ENCODE results near the gene PRG3. TPM values are rescaled to one million over a fixed set of nuclear protein-coding genes. Genes with fewer than 3 reads are reported as not detected.

Gene PRG3
- total RNA-seq, 2 donors from 2014 or later, result not detected

GRCh38 chr11:57426439-57426928 lies 45.5 kb upstream of the PRG3 start:
- TF ChIP-seq, protein P1, sequence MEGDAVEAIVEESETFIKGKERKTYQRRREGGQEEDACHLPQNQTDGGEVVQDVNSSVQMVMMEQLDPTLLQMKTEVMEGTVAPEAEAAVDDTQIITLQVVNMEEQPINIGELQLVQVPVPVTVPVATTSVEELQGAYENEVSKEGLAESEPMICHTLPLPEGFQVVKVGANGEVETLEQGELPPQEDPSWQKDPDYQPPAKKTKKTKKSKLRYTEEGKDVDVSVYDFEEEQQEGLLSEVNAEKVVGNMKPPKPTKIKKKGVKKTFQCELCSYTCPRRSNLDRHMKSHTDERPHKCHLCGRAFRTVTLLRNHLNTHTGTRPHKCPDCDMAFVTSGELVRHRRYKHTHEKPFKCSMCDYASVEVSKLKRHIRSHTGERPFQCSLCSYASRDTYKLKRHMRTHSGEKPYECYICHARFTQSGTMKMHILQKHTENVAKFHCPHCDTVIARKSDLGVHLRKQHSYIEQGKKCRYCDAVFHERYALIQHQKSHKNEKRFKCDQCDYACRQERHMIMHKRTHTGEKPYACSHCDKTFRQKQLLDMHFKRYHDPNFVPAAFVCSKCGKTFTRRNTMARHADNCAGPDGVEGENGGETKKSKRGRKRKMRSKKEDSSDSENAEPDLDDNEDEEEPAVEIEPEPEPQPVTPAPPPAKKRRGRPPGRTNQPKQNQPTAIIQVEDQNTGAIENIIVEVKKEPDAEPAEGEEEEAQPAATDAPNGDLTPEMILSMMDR (IDR thresholded peaks at IDR 0.05), result no peak
- Histone ChIP-seq H3K27me3 (replicated peaks; ENCODE audit: insufficient read depth) (no peaks in the 10 kb centered on the region), H3K27ac (peak overlapping the region; percentile 98 to 99), H3K4me3 (peak overlapping the region; percentile 73), H3K4me1 (ENCODE audit: control insufficient read depth in 1 of 2, low read depth in 2 of 2) (peaks cover 41 to 49% of the 10 kb centered on the region in 2 donors), H3K9me3 (no peaks in the 10 kb centered on the region), H3K36me3 (no peaks in the 10 kb centered on the region)
- ATAC-seq (ENCODE audit: insufficient number of reproducible peaks, low FRiP score, low read depth) (no peak), DNase-seq (ENCODE audit: low spot score) (no peak)

- Histone ChIP-seq H3K27me3 (replicated peaks; ENCODE audit: insufficient read depth) (no peaks in the 10 kb centered on the region), H3K4me1 (ENCODE audit: control insufficient read depth in 1 of 2, low read depth in 2 of 2) (peaks cover 41 to 49% of the 10 kb centered on the region in 2 donors), H3K27ac (peak overlapping the region; percentile 98 to 99), H3K4me3 (peak overlapping the region; percentile 73), H3K36me3 (no peaks in the 10 kb centered on the region), H3K9me3 (no peaks in the 10 kb centered on the region)
- DNase-seq (ENCODE audit: low spot score), result no peak
- TF ChIP-seq, protein P1 (IDR thresholded peaks at IDR 0.05), result no peak
- no peak for ATAC-seq (ENCODE audit: insufficient number of reproducible peaks, low FRiP score, low read depth)
These were observed 44.9 kb upstream of the PRG3 start for GRCh38 chr11:57425565-57426438.

DNA sequence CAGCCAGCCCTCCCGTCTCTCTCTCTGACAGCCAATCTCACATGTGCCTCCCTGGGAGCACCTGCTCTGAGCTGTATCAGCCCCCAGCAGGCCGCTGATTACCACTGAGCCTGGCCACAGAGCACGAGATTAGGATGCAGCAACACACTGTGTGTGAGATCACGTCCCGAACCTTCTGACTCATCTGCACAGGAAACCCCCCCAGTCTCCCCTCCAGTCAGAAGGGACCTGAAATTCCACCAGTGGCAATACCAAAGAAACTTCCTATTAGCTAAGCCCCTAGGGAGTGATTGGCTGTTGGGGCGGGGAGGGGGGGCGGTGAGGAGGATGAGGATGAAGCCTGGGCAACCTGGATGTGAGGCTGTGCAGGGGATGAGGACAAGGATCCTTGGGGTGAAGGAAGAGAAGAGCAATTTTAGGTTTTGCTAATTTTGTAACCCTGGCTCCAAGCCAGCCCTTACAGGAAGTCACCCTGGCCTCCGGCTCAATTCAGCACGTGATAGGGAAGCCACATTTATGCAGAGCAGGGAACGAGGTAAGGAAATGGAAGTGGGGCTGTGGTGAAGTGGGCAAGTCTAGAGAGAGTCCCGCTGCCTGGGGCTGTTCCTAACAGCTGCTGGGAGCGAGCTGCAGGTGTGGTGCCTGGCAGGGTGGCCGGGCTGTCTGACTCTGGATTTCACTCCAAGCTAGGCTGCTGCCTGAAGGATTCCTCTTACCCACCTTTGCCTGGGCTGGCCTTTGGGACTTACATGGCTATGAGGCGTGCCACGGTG lies 44.0 kb upstream of the PRG3 start:
- Histone ChIP-seq H3K27ac (peak overlapping the region; percentile 98 to 99), H3K4me3 (peak overlapping the region; percentile 73), H3K4me1 (ENCODE audit: control insufficient read depth in 1 of 2, low read depth in 2 of 2) (peaks cover 41 to 49% of the 10 kb centered on the region in 2 donors), H3K27me3 (replicated peaks; ENCODE audit: insufficient read depth) (no peaks in the 10 kb centered on the region), H3K9me3 (no peaks in the 10 kb centered on the region), H3K36me3 (peaks cover 8% of the 10 kb centered on the region)
- DNase-seq (ENCODE audit: low spot score) (peak; percentile 69), ATAC-seq (ENCODE audit: insufficient number of reproducible peaks, low FRiP score, low read depth) (peak; percentile 76)
- TF ChIP-seq, protein P1 (IDR thresholded peaks at IDR 0.05), result no peak

GRCh38 chr11:57424137-57424791 lies 43.3 kb upstream of the PRG3 start:
- Histone ChIP-seq H3K36me3 (peaks cover 9% of the 10 kb centered on the region), H3K27ac (peak overlapping the region; percentile 98 to 99), H3K4me1 (ENCODE audit: control insufficient read depth in 1 of 2, low read depth in 2 of 2) (peaks cover 41 to 49% of the 10 kb centered on the region in 2 donors), H3K4me3 (peak overlapping the region; percentile 73), H3K27me3 (replicated peaks; ENCODE audit: insufficient read depth) (no peaks in the 10 kb centered on the region), H3K9me3 (no peaks in the 10 kb centered on the region)
- TF ChIP-seq, protein P1 (IDR thresholded peaks at IDR 0.05), result no peak
- ATAC-seq (ENCODE audit: insufficient number of reproducible peaks, low FRiP score, low read depth), result no peak
- DNase-seq (ENCODE audit: low spot score), result no peak
